ENCODE measurements around the gene RHOBTB3.

- TF ChIP-seq CTCF (IDR thresholded peaks at IDR 0.05) (no peak), POLR2A (IDR thresholded peaks at IDR 0.05) (no peak)
Observed at GRCh38 chr5:95718203-95718602, 12.9 kb upstream of the RHOBTB3 start.
